GM13976 (cell line): ENCODE data around the gene SMS.

ENCODE experiments used
- DNase-seq: peaks from one replicate; pipeline ENCODE4 v3.0.0; 2012; ENCODE audit warnings: low spot score
- CTCF ChIP-seq: IDR thresholded peaks from 2 replicates; pipeline ENCODE4 v1.5.1; 2012; ENCODE audit warnings: borderline replicate concordance, mild to moderate bottlenecking; ENCODE audit not compliant: insufficient read depth; ENCODE audit errors: extremely low read depth, missing control alignments, control extremely low read depth
- in situ Hi-C: fragments of 300-500 bp; cut with MboI; formaldehyde crosslinking; loops from one replicate; pipeline ENCODE4 v1.12.0; 2022; ENCODE audit warnings: low sequenced_read_pairs, mixed read lengths, inconsistent platforms; ENCODE audit not compliant: unreplicated experiment

The SMS gene

GRCh38 chrX:21958187-21958586 lies 17.7 kb downstream of the SMS start:
- no peak for TF ChIP-seq CTCF
- in situ Hi-C loops = no loop called here
- DNase-seq = no peak

GRCh38 chrX:21958916-21959315 lies 18.4 kb downstream of the SMS start:
- no peak for TF ChIP-seq CTCF
- in situ Hi-C loops = no loop called here
- no peak for DNase-seq

GRCh38 chrX:21959362-21960051 lies 19.0 kb downstream of the SMS start:
- no peak for TF ChIP-seq CTCF
- in situ Hi-C loops = no loop called here

GRCh38 chrX:21960569-21961541 lies 20.3 kb downstream of the SMS start:
- in situ Hi-C loops = no loop called here
- no peak for TF ChIP-seq CTCF
- DNase-seq = no peak

More at GRCh38 chrX:21959362-21960051, 19.0 kb downstream of the SMS start:
- no peak for DNase-seq

- in situ Hi-C loops = no loop called here
- no peak for TF ChIP-seq CTCF
- no peak for DNase-seq
Observed at GRCh38 chrX:21962361-21962760, 21.9 kb downstream of the SMS start.

GRCh38 chrX:21963269-21963668 lies 22.8 kb downstream of the SMS start:
- TF ChIP-seq CTCF = no peak
- DNase-seq = no peak
- in situ Hi-C loops = no loop called here
